SK-N-SH (cell line): ENCODE data around the gene GEMIN8. TPM values are rescaled to one million over a fixed set of nuclear protein-coding genes. Genes with fewer than 3 reads are reported as not detected.
A peak's percentile ranks its signal among the peaks of the same experiment; 100 is the strongest.

Experiments used
- CTCF ChIA-PET: fragments of 300-600, 350-600 bp; formaldehyde crosslinking; extraction: SDS; loops from one replicate; lab custom pipeline; 2021; lab: Yijun Ruan, JAX
- POLR2A ChIA-PET: fragments of 350-600 bp; sonication (Branson Sonifier 250); formaldehyde crosslinking; extraction: SDS; loops from one replicate; lab custom pipeline; 2020; ENCODE audit warnings: antibody characterized with exemption, inconsistent platforms; lab: Yijun Ruan, JAX
- DNase-seq: peaks from one replicate; pipeline ENCODE4 v3.0.0; 2012
- H2AFZ ChIP-seq: fragments of 200-600 bp; sonication (generic); 2 replicates; pipeline ENCODE4 v1.8.1; 2016; ENCODE audit warnings: antibody characterized with exemption, mild to moderate bottlenecking, low read depth
- H3F3A ChIP-seq: fragments of 200-600 bp; sonication (generic); replicated peaks from 2 replicates; pipeline ENCODE3; 2016; ENCODE audit warnings: antibody characterized with exemption, mild to moderate bottlenecking; ENCODE audit not compliant: insufficient read depth
- H3K27ac ChIP-seq, 2 experiments: fragments of 200-500 bp in 1 of 2; fragments of 200-600 bp in 1 of 2; sonication (Bioruptor generic) in 1 of 2; sonication (generic), shearing (Covaris generic) in 1 of 2; 2 replicates each; pipeline versions ENCODE4 v1.5.1 to v1.6.1; 2014 to 2016; ENCODE audit warnings: low read depth in 2 of 2, inconsistent platforms in 1 of 2, low read length in 1 of 2, mild to moderate bottlenecking in 1 of 2, mixed read lengths in 1 of 2
- H3K27me3 ChIP-seq: fragments of 200-600 bp; sonication (generic), shearing (Covaris generic); 2 replicates; pipeline ENCODE4 v1.6.1; 2016; ENCODE audit warnings: mixed run types; ENCODE audit not compliant: insufficient read depth
- H3K36me3 ChIP-seq, 2 experiments: fragments of 200-500 bp in 1 of 2; fragments of 200-600 bp in 1 of 2; sonication (Bioruptor generic) in 1 of 2; sonication (generic) in 1 of 2; replicated peaks in 1 of 2; 2 replicates each; pipeline versions ENCODE3 to v1.5.1; 2014 to 2016; ENCODE audit warnings: low read length in 1 of 2, mild to moderate bottlenecking in 1 of 2; ENCODE audit not compliant: insufficient read depth in 2 of 2, control insufficient read depth in 1 of 2
- H3K4me1 ChIP-seq, 2 experiments: fragments of 200-500 bp in 1 of 2; fragments of 200-600 bp in 1 of 2; sonication (Bioruptor generic) in 1 of 2; sonication (generic), shearing (Covaris generic) in 1 of 2; 2 replicates each; pipeline versions ENCODE4 v1.5.1 to v1.6.1; 2014 to 2016; ENCODE audit warnings: low read depth in 1 of 2, low read length in 1 of 2, mixed run types in 1 of 2; ENCODE audit not compliant: insufficient read depth in 2 of 2, control insufficient read depth in 1 of 2
- H3K4me2 ChIP-seq: fragments of 200-600 bp; sonication (generic), shearing (Covaris generic); 2 replicates; pipeline ENCODE4 v1.6.1; 2017; ENCODE audit warnings: mixed run types
- H3K4me3 ChIP-seq, 2 experiments: fragments of 200-500 bp in 1 of 2; fragments of 200-600 bp in 1 of 2; sonication (Bioruptor generic) in 1 of 2; sonication (generic), shearing (Covaris generic) in 1 of 2; 2 replicates each; pipeline versions ENCODE4 v1.5.1 to v1.8.1; 2014 to 2016; ENCODE audit warnings: low read depth in 2 of 2, inconsistent platforms in 1 of 2, low read length in 1 of 2, mild to moderate bottlenecking in 1 of 2, mixed read lengths in 1 of 2, moderate library complexity in 1 of 2
- H3K79me2 ChIP-seq: fragments of 200-600 bp; sonication (generic); 2 replicates; pipeline ENCODE4 v1.8.1; 2017; ENCODE audit warnings: mild to moderate bottlenecking; ENCODE audit not compliant: insufficient read depth
- H3K9ac ChIP-seq: fragments of 200-600 bp; sonication (generic); 2 replicates; pipeline ENCODE4 v1.6.1; 2017; ENCODE audit warnings: mixed run types
- H3K9me2 ChIP-seq: fragments of 200-600 bp; sonication (generic); 2 replicates; pipeline ENCODE4 v1.6.1; 2017; ENCODE audit warnings: mixed run types
- H3K9me3 ChIP-seq: fragments of 200-600 bp; sonication (generic); 2 replicates; pipeline ENCODE4 v1.6.1; 2017; ENCODE audit warnings: mixed run types, mild to moderate bottlenecking, moderate library complexity
- H4K20me1 ChIP-seq: fragments of 200-600 bp; sonication (generic); 2 replicates; pipeline ENCODE4 v1.6.1; 2017; ENCODE audit warnings: mild to moderate bottlenecking, mixed run types; ENCODE audit not compliant: insufficient read depth
- CHD2 ChIP-seq: fragments of 150-350 bp; IDR thresholded peaks from 2 replicates; pipeline ENCODE4 v1.6.1; 2018; ENCODE audit warnings: low read length; ENCODE audit not compliant: partially characterized antibody
- CTCF ChIP-seq: fragments of 200-600 bp; sonication (generic); IDR thresholded peaks from 2 replicates; pipeline ENCODE4 v1.6.1; 2017; ENCODE audit warnings: antibody characterized with exemption, mild to moderate bottlenecking, moderate library complexity
- ELF1 ChIP-seq: IDR thresholded peaks from 2 replicates; pipeline ENCODE4 v1.4.0; 2012
- EP300 ChIP-seq, 2 experiments: IDR thresholded peaks; 2 replicates each; pipeline versions ENCODE4 v1.4.0 to v1.6.1; 2012; ENCODE audit warnings: borderline replicate concordance in 1 of 2, low read depth in 1 of 2, low read length in 1 of 2
- FOXJ3 ChIP-seq: sonication (generic); formaldehyde crosslinking; IDR thresholded peaks from 2 replicates; pipeline ENCODE4 v1.5.1; 2020; ENCODE audit warnings: mild to moderate bottlenecking, missing genetic modification reagents
- FOXM1 ChIP-seq: IDR thresholded peaks from 2 replicates; pipeline ENCODE4 v1.4.0; 2012; ENCODE audit warnings: low read depth, mild to moderate bottlenecking
- GABPA ChIP-seq: IDR thresholded peaks from 2 replicates; pipeline ENCODE4 v1.4.0; 2012; ENCODE audit warnings: low read depth, mild to moderate bottlenecking
- JUND ChIP-seq: IDR thresholded peaks from 2 replicates; pipeline ENCODE4 v1.4.0; 2012
- NFIC ChIP-seq: IDR thresholded peaks from 2 replicates; pipeline ENCODE4 v1.4.0; 2012; ENCODE audit warnings: borderline replicate concordance
- RAD21 ChIP-seq: IDR thresholded peaks from 2 replicates; pipeline ENCODE4 v1.6.1; 2012; ENCODE audit warnings: mild to moderate bottlenecking, low read length
- RCOR1 ChIP-seq: fragments of 150-350 bp; IDR thresholded peaks from 2 replicates; pipeline ENCODE4 v1.6.1; 2017; ENCODE audit warnings: antibody characterized with exemption, low read length
- RFX5 ChIP-seq: IDR thresholded peaks from 2 replicates; pipeline ENCODE4 v1.6.1; 2012; ENCODE audit warnings: mild to moderate bottlenecking, improper control_type of control experiment, low read length
- SMC3 ChIP-seq: IDR thresholded peaks from 2 replicates; pipeline ENCODE4 v1.6.1; 2012; ENCODE audit warnings: low read depth, low read length, improper control_type of control experiment
- TCF12 ChIP-seq: IDR thresholded peaks from 2 replicates; pipeline ENCODE4 v1.4.0; 2012
- YY1 ChIP-seq: IDR thresholded peaks from 2 replicates; pipeline ENCODE4 v1.4.0; 2012; ENCODE audit warnings: low read depth, mild to moderate bottlenecking
- ZBTB33 ChIP-seq: IDR thresholded peaks from 2 replicates; pipeline ENCODE4 v1.4.0; 2012; ENCODE audit warnings: low read depth, borderline replicate concordance
- WGBS: methylation state at CpG from one replicate; pipeline ENCODE4 v1.1.6; 2017; ENCODE audit warnings: low lambda C conversion rate; 5-methylcytosine and 5-hydroxymethylcytosine counted together
- polyA plus RNA-seq, 3 experiments: library from polyadenylated mRNA; depleted of rRNA; stranded (reverse); fragments of >200 nt; gene quantifications; 2 replicates each; pipeline ENCODE4 v1.2.3, GENCODE V29; 2012
- TF ChIP-seq, protein P1 (sequence below): IDR thresholded peaks from 2 replicates; pipeline ENCODE4; 2012
- TF ChIP-seq, protein P2 (sequence below): IDR thresholded peaks from 2 replicates; pipeline ENCODE4 v1.4.0; 2012; ENCODE audit warnings: low read depth
- TF ChIP-seq, protein P3 (sequence below): fragments of 150-350 bp; IDR thresholded peaks from 2 replicates; pipeline ENCODE4 v1.6.1; 2016; ENCODE audit warnings: mild to moderate bottlenecking, low read depth, low read length

The GEMIN8 gene
- polyA plus RNA-seq, 1 of the 3 experiments (the other 2 are of a cell fraction) = 69.8 TPM

- peak; percentile 49 for DNase-seq
- H3K4me3 ChIP-seq = no peak overlapping the region; a peak in 1 of 4 replicates
- TF ChIP-seq JUND = 0 out of 2 replicates have a peak, but pooled peaks have one; percentile 22
- no peak for TF ChIP-seq GABPA
- no peak for TF ChIP-seq NFIC
- peak in 1 of 2 experiments; percentile 49; a peak in 1 of 4 replicates for TF ChIP-seq EP300 (IDR thresholded peaks at IDR 0.05; ENCODE audit: borderline replicate concordance in 1 of 2, low read depth in 1 of 2, low read length in 1 of 2)
- TF ChIP-seq CTCF = peak; percentile 88
- TF ChIP-seq SMC3 = peak; percentile 56
- TF ChIP-seq, protein P1, sequence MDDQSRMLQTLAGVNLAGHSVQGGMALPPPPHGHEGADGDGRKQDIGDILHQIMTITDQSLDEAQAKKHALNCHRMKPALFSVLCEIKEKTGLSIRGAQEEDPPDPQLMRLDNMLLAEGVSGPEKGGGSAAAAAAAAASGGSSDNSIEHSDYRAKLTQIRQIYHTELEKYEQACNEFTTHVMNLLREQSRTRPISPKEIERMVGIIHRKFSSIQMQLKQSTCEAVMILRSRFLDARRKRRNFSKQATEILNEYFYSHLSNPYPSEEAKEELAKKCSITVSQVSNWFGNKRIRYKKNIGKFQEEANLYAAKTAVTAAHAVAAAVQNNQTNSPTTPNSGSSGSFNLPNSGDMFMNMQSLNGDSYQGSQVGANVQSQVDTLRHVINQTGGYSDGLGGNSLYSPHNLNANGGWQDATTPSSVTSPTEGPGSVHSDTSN = peak; percentile 98
- peak; percentile 85 for TF ChIP-seq RAD21
- H3K36me3 ChIP-seq = no peaks in the 10 kb centered on the region
- CTCF ChIA-PET = interaction anchor here (0.6 to 2.2 kb wide), 15 partner anchors 9 to 1204 kb away, joined by 3 to 10 read pairs (median 4); partner anchors contain the start of gene GEMIN8
- H3K9me3 ChIP-seq = no peaks in the 10 kb centered on the region; the same call in 1 of the 2 replicates
- H3K9ac ChIP-seq = no peak overlapping the region
- WGBS = 4% methylated on average over 3 of the region's 3 CpGs
- no peaks in the 10 kb centered on the region for H4K20me1 ChIP-seq
- peaks cover 12% of the 10 kb centered on the region; the same call in 1 of the 2 replicates for H3K27me3 ChIP-seq
- H3F3A ChIP-seq = no peaks in the 10 kb centered on the region
- H3K4me2 ChIP-seq = no peak overlapping the region
- POLR2A ChIA-PET = no interaction called here
- no peaks in the 10 kb centered on the region for H3K9me2 ChIP-seq
- no peaks in the 10 kb centered on the region for H3K79me2 ChIP-seq
- H2AFZ ChIP-seq = no peak overlapping the region
- no peaks in the 10 kb centered on the region for H3K4me1 ChIP-seq
- H3K27ac ChIP-seq = no peak overlapping the region
Observed at GRCh38 chrX:14039344-14039743, 9.7 kb upstream of the GEMIN8 start.

- Histone ChIP-seq H3K36me3 (no peaks in the 10 kb centered on the region), H4K20me1 (no peaks in the 10 kb centered on the region), H3K79me2 (no peaks in the 10 kb centered on the region), H3K4me3 (no peak overlapping the region), H3K9me3 (no peaks in the 10 kb centered on the region; the same call in 1 of the 2 replicates), H3K27ac (no peak overlapping the region), H3K4me2 (no peak overlapping the region), H3K27me3 (peaks cover 12% of the 10 kb centered on the region; the same call in 1 of the 2 replicates), H3K9me2 (no peaks in the 10 kb centered on the region), H3F3A (no peaks in the 10 kb centered on the region), H3K4me1 (no peaks in the 10 kb centered on the region), H2AFZ (no peak overlapping the region), H3K9ac (no peak overlapping the region)
- POLR2A ChIA-PET = no interaction called here
- CTCF ChIA-PET = interaction anchor here (0.6 to 2.2 kb wide), 12 partner anchors 9 to 1205 kb away, joined by 3 to 10 read pairs (median 4); partner anchors contain the start of gene GEMIN8
- DNase-seq = no peak
- WGBS = 38% methylated on average over 3 of the region's 3 CpGs
- TF ChIP-seq GABPA (no peak), YY1 (no peak), RAD21 (no peak), ZBTB33 (no peak), TCF12 (no peak), EP300 (IDR thresholded peaks at IDR 0.05; ENCODE audit: borderline replicate concordance in 1 of 2, low read depth in 1 of 2, low read length in 1 of 2) (no peak), FOXJ3 (CRISPR knock-in tag) (no peak), RFX5 (no peak), RCOR1 (no peak), FOXM1 (no peak), ELF1 (no peak), CHD2 (no peak)
- TF ChIP-seq, protein P2, sequence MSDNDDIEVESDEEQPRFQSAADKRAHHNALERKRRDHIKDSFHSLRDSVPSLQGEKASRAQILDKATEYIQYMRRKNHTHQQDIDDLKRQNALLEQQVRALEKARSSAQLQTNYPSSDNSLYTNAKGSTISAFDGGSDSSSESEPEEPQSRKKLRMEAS = no peak
- TF ChIP-seq, protein P1 = no peak
- TF ChIP-seq, protein P3, sequence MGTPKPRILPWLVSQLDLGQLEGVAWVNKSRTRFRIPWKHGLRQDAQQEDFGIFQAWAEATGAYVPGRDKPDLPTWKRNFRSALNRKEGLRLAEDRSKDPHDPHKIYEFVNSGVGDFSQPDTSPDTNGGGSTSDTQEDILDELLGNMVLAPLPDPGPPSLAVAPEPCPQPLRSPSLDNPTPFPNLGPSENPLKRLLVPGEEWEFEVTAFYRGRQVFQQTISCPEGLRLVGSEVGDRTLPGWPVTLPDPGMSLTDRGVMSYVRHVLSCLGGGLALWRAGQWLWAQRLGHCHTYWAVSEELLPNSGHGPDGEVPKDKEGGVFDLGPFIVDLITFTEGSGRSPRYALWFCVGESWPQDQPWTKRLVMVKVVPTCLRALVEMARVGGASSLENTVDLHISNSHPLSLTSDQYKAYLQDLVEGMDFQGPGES = no peak
Observed at GRCh38 chrX:14038375-14039085, 8.8 kb upstream of the GEMIN8 start.
